NCI-H460 (cell line): ENCODE results near the gene ITGB8. TPM values are rescaled to one million over a fixed set of nuclear protein-coding genes. Genes with fewer than 3 reads are reported as not detected.

Experiments used
- DNase-seq: peaks from one replicate; pipeline ENCODE4 v3.0.0-alpha.2; 2016; ENCODE audit warnings: low read depth; ENCODE audit errors: extremely low read depth
- total RNA-seq: library from RNA; depleted of rRNA; stranded (reverse); fragments of >200 nt; shearing (Covaris generic); gene quantifications from 2 replicates; pipeline ENCODE4 v1.2.3, GENCODE V29; 2014

ITGB8 gene
- total RNA-seq, 1 experiment from 2014 or later = 18.5 TPM

- DNase-seq = peak; percentile 85
Measured at GRCh38 chr7:20307119-20307518, 23.6 kb upstream of the ITGB8 start.

- peak; percentile 97 for DNase-seq
Measured at GRCh38 chr7:20307901-20308300, 22.8 kb upstream of the ITGB8 start.

GRCh38 chr7:20310301-20310700 lies 20.4 kb upstream of the ITGB8 start:
- no peak for DNase-seq

GRCh38 chr7:20310963-20311742 lies 19.5 kb upstream of the ITGB8 start:
- DNase-seq = peak; percentile 82

- DNase-seq = no peak
Measured at GRCh38 chr7:20311743-20312042, 19.0 kb upstream of the ITGB8 start.

GRCh38 chr7:20312562-20312961 lies 18.1 kb upstream of the ITGB8 start:
- no peak for DNase-seq

GRCh38 chr7:20313626-20314025 lies 17.1 kb upstream of the ITGB8 start:
- DNase-seq = no peak

GRCh38 chr7:20314198-20314597 lies 16.5 kb upstream of the ITGB8 start:
- DNase-seq = no peak

- DNase-seq = no peak
Measured at GRCh38 chr7:20316706-20317105, 14.0 kb upstream of the ITGB8 start.

GRCh38 chr7:20317413-20317812 lies 13.3 kb upstream of the ITGB8 start:
- DNase-seq = no peak

GRCh38 chr7:20318933-20319332 lies 11.8 kb upstream of the ITGB8 start:
- no peak for DNase-seq

- no peak for DNase-seq
Measured at GRCh38 chr7:20320322-20320721, 10.4 kb upstream of the ITGB8 start.

GRCh38 chr7:20320786-20321185 lies 9.9 kb upstream of the ITGB8 start:
- DNase-seq = no peak

GRCh38 chr7:20323595-20323994 lies 7.1 kb upstream of the ITGB8 start:
- no peak for DNase-seq

GRCh38 chr7:20326342-20326741 lies 4.4 kb upstream of the ITGB8 start:
- no peak for DNase-seq

- no peak for DNase-seq
Measured at GRCh38 chr7:20327055-20327454, 3.6 kb upstream of the ITGB8 start.

GRCh38 chr7:20328027-20328426 lies 2.7 kb upstream of the ITGB8 start:
- no peak for DNase-seq

- no peak for DNase-seq
Measured at GRCh38 chr7:20328692-20329091, 2.0 kb upstream of the ITGB8 start.

- DNase-seq = peak; percentile 82
Measured at GRCh38 chr7:20329389-20330238, 1.1 kb upstream of the ITGB8 start.

GRCh38 chr7:20330928-20331909 lies 519 bp downstream of the ITGB8 start:
- DNase-seq = no peak
